Right cardiac atrium (tissue), 5 donors: ENCODE measurements around the gene MUC6. TPM values are rescaled to one million over a fixed set of nuclear protein-coding genes. Genes with fewer than 3 reads are reported as not detected.

Experiments used
- ATAC-seq, 2 donors: fragments of 200-7000 bp; cut with Tn5 transposase; one replicate each; pipeline versions ENCODE4 v1.8.0 to v1.9.1; 2020; ENCODE audit warnings: moderate library complexity in 2 of 2, mild to moderate bottlenecking in 1 of 2
- DNase-seq, 3 donors: peaks; one replicate each; pipeline ENCODE4 v3.0.0-alpha.2; 2020
- H3K27ac ChIP-seq: one replicate; pipeline ENCODE4 v1.5.1; 2013; ENCODE audit warnings: mild to moderate bottlenecking, low read length, control low read depth, moderate library complexity
- H3K27me3 ChIP-seq: one replicate; pipeline ENCODE4 v1.6.1; 2013; ENCODE audit not compliant: control insufficient read depth, insufficient read depth
- H3K4me1 ChIP-seq: one replicate; pipeline ENCODE4 v1.6.1; 2013; ENCODE audit warnings: low read length; ENCODE audit not compliant: control insufficient read depth, insufficient read depth
- H3K4me3 ChIP-seq: one replicate; pipeline ENCODE4 v1.5.1; 2013; ENCODE audit warnings: low read length, control low read depth
- H3K9me3 ChIP-seq: one replicate; pipeline ENCODE4 v1.6.1; 2013; ENCODE audit warnings: low read length; ENCODE audit not compliant: control insufficient read depth
- WGBS: extraction: QIAGEN DNeasy Blood & Tissue Kit; methylation state at CpG from one replicate; pipeline ENCODE4 v1.1.7; 2013; 5-methylcytosine and 5-hydroxymethylcytosine counted together
- intact Hi-C, 4 donors: fragments of 100-400 bp; cut with DNase I; formaldehyde crosslinking; loops; one replicate each; pipeline versions ENCODE4 v1.11.0 to v1.14.0; 2022 to 2023
- polyA plus RNA-seq: library from polyadenylated mRNA; stranded (reverse); fragments of 200-250 nt; gene quantifications from one replicate; pipeline ENCODE4 v1.2.3, GENCODE V29; 2013
- total RNA-seq, 4 donors: library from RNA; stranded (reverse); fragmentation: NEBNext Ultra II Directional; extraction: Animal tissue kit (Norgen Biotek cat#: 25700); gene quantifications; one replicate each; pipeline ENCODE4 v1.2.1, GENCODE V29; 2021
- donor health status: healthy with polysubstance abuse.
- donor health status: DM: no; HTN: yes; CAD: no.
- donor health status: DM: no; HTN: no; CAD: no.
- donor health status: DM: no; HTN: yes; CAD: no; lungs with severe emphysema.
- donor health status: DM: yes; HTN: yes; CAD: no.

The MUC6 gene
- total and polyA plus RNA-seq, 5 donors, result 0.05 TPM; not detected in 4

DNA sequence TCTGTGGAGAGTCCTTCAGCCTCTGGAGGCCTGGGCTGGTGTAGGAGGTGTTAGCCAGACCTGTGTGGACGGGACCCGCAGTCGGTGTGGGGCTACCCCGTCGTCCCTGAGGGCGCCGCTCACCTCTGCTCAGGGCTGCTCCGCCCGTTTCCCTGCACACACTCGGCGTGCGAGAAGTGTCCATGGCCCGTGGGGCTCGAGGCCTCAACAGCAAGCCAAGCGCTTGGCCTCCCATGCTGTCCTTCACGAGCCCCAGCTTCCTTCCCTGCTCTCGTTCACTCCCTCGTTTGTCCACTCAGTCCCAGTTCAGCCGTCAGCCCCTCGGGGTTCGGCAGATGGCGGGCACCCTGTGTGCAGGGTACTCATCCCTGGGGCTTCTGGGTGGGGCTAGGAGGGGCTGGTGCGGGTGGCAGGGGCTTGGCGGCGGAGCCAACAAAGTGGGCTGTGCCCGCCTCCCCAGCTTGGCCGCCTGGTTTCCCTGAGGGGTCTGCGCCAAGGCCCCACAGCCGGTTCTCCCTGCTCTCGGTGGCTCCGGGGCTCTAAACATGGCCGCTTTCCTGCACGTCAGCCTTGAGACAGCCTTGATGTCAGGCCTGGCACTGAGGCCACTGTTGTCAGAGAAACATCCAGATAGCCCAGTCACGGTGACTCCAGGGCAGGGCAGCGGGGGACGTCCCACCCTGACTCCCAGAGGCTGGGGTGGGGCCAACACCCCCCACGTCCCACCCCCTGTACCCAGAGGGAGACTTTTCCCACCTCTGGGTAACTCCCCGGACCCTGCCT, 3.3 kb downstream of the MUC6 start:
- intact Hi-C loops, result no loop called here
- H3K4me1 ChIP-seq, result no peaks in the 10 kb centered on the region
- H3K4me3 ChIP-seq, result no peak overlapping the region
- 79% methylated on average over 38 of the region's 38 CpGs for WGBS
- no peak for ATAC-seq
- no peak for DNase-seq
- no peak overlapping the region for H3K27ac ChIP-seq
- no peaks in the 10 kb centered on the region for H3K9me3 ChIP-seq
- H3K27me3 ChIP-seq, result no peaks in the 10 kb centered on the region

DNA sequence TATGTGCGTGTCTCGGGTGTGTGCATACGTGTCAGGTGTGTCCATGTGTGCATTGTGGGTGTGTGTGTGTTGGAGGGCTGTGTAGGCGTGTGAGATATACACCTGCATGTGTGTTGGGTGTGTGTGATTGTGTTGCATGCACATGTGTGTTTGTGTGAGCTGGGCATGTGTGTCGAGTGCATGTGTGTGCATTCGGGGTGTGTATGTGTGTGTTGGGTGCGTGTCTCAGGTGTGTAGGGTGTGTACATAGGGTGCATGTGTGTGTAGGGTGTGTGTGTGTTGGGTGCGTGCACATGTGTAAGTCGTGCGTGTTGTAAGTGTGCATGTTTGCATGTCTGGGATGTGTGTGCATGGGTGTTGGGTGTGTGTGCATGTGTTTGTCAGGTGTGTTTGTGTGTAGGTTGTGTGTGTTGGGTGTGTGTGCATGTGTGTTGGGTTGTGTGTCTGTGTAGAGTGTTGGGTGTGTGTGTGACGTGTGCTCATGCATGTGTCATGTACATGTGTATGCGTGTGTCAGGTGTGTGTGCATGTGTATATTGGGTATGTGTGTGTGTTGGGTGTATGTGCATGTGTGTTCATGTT, 4.1 kb downstream of the MUC6 start:
- DNase-seq (no peak), ATAC-seq (no peak)
- H3K4me3 ChIP-seq, result no peak overlapping the region

DNA sequence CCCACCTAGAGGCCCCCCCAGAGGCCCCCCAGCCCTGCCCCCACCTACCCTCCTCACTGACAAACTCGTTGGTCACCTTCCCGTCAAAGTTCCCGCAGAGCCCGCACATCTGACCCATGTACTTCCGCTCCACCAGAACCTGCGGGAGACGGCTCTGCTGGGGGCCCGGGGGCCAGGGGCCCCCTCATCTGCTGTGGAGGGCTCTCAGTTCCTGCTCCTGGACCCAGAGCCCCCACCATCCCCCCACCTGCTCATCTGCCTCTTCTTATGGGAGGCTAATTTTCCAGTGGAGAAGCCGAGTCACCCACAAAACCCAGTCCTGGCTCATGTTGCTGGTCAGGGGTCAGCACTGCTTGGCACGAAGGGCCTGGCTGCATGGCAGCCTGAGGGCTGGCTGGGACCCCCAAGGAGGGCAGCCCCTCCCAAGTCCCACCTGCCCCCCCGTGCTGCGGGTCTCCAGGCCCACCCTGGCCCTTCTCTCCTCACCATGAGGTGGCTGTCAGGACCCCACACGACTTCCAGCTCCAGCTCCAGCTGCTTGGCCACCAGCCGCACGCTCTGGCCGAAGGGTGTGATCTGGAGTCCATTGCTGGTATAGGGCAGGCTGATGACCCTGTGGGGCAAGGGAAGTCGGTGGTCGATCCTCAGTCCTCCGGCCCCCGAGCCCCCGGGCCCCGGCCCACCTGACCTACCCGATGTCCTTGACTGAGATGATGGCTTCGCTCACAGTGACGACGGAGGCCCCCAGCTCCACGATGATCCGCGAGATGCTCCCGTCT, 5.2 kb downstream of the MUC6 start:
- intact Hi-C loops, result no loop called here
- ATAC-seq, result no peak
- Histone ChIP-seq H3K4me1 (no peaks in the 10 kb centered on the region), H3K9me3 (no peaks in the 10 kb centered on the region), H3K27me3 (no peaks in the 10 kb centered on the region), H3K27ac (no peak overlapping the region), H3K4me3 (no peak overlapping the region)
- no peak for DNase-seq
- 78% methylated on average over 30 of the region's 30 CpGs for WGBS

More for the DNA sequence above, 4.1 kb downstream of the MUC6 start:
- 95% methylated on average over 12 of the region's 12 CpGs for WGBS
- Histone ChIP-seq H3K27me3 (no peaks in the 10 kb centered on the region), H3K27ac (no peak overlapping the region), H3K4me1 (no peaks in the 10 kb centered on the region), H3K9me3 (no peaks in the 10 kb centered on the region)
- intact Hi-C loops, result no loop called here

DNA sequence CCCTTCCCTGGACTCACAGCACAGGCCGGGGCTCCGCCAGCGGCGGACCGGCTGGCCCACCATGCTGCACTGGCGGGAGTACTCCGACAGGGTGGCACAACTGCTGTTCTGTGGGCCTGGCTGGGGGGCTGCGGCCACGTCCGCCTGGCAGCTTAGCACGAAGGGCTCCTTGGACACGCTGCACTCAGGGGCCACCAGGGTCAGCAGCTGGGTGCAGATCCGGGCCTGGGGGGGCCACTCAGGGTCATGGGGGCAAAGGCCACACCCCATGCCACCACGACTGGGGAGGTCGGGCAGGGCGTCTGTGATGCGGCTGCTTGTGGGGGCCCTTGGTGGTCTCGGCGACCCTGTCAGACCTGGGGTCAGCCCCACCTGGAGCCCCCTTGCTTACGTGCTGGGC, 6.0 kb downstream of the MUC6 start:
- DNase-seq, result peak in 1 of 3 donors; percentile 46
- WGBS, result 62% methylated on average over 20 of the region's 20 CpGs
- ATAC-seq, result no peak
- intact Hi-C loops, result no loop called here
- Histone ChIP-seq H3K9me3 (no peaks in the 10 kb centered on the region), H3K27ac (no peak overlapping the region), H3K27me3 (no peaks in the 10 kb centered on the region), H3K4me1 (no peaks in the 10 kb centered on the region), H3K4me3 (no peak overlapping the region)

DNA sequence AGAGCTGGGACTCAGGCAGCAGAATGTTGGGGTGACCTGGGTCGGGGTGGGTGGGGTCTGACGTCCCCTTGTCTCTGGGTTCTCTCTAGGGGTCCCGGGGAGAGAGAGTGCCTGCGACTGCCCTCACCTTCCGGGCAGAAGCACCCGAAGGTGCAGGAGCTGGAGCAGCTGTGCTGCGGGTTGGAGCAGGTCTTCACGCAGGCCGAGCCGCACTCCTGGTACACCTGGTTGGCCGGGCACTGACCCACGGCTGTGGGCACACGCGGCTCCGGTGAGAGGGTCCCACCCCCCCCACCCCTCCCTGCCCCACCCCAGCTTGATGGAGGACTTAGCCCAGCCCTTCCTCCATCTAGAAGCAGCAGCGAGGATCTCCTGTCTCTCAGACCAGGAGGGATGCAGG, 6.4 kb downstream of the MUC6 start:
- ATAC-seq (no peak), DNase-seq (peak in 1 of 3 donors; percentile 55)
- H3K27ac ChIP-seq, result no peak overlapping the region
- WGBS, result 72% methylated on average over 16 of the region's 16 CpGs
- intact Hi-C loops, result no loop called here
- no peaks in the 10 kb centered on the region for H3K27me3 ChIP-seq
- no peaks in the 10 kb centered on the region for H3K9me3 ChIP-seq
- H3K4me3 ChIP-seq, result no peak overlapping the region
- no peaks in the 10 kb centered on the region for H3K4me1 ChIP-seq

DNA sequence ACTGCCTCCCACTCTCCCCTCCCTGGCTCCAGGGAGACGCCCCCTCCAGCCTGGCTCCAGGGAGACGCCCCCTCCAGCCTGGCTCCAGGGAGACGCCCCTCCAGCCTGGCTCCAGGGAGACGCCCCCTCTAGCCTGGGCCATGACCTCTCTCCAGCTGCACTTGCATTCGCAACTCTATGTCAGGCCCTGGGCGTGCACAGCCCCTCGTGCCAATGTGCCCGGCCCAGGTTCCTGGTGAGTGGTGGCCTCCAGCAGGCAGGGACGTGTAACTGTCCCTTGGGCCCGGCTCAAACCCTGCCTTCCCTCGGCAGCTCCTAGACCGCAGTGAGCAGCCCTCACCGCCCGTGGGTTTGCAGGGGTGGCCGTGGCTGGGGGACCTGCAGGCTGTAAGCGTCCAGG, 6.9 kb downstream of the MUC6 start:
- intact Hi-C loops, result no loop called here
- WGBS, result 39% methylated on average over 16 of the region's 16 CpGs
- Histone ChIP-seq H3K4me1 (no peaks in the 10 kb centered on the region), H3K4me3 (no peak overlapping the region), H3K27me3 (no peaks in the 10 kb centered on the region), H3K27ac (no peak overlapping the region), H3K9me3 (no peaks in the 10 kb centered on the region)
- DNase-seq, result peak in 1 of 3 donors; percentile 50
- ATAC-seq, result no peak

DNA sequence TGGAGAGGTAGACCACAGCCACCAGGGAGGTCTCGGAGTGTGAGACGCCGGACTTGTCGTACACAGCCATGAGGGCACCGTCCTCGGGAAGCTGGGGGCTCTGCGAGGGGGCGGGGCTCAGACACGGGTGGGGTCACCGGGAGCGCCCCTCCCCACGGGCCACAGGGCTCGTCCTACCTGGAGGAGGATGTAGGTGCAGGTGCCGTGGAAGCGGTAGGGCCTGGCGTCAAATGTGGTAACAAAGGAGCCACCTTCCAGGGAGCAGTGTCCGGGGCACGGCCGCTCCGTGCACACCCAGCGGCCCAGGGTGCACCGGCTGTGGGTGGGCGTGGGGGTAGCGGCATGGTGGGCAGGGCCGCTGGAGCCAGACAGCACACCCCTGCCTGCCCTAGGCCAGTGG, 7.5 kb downstream of the MUC6 start:
- Histone ChIP-seq H3K4me1 (no peaks in the 10 kb centered on the region), H3K27me3 (no peaks in the 10 kb centered on the region), H3K4me3 (no peak overlapping the region), H3K27ac (no peak overlapping the region), H3K9me3 (no peaks in the 10 kb centered on the region)
- 82% methylated on average over 25 of the region's 25 CpGs for WGBS
- intact Hi-C loops, result no loop called here
- DNase-seq, result peak in 1 of 3 donors; percentile 51
- ATAC-seq, result no peak

DNA sequence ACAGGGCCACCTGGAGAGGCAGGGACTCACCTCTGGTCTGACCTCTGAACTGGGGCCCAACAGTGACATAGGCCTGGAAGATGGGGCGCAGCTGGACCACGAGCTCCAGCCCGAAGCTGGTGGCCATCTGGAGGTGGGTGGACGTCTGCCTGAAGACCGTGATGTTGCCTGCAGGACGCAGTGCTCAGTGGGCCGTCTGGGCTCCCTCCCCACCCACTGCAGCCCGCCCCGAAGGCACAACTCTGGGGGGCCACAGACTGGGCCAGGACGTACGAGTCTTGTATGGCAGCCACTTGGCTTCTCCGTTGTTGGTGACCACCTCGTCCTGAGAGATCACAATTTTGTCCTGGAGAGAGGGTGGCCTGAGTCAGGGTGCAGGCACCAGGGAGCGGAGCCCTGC, 7.9 kb downstream of the MUC6 start:
- WGBS, result 80% methylated on average over 14 of the region's 14 CpGs
- H3K4me1 ChIP-seq, result no peaks in the 10 kb centered on the region
- H3K27ac ChIP-seq, result no peak overlapping the region
- no peak for DNase-seq
- H3K27me3 ChIP-seq, result no peaks in the 10 kb centered on the region
- no peak for ATAC-seq
- intact Hi-C loops, result no loop called here
- no peak overlapping the region for H3K4me3 ChIP-seq
- H3K9me3 ChIP-seq, result no peaks in the 10 kb centered on the region

DNA sequence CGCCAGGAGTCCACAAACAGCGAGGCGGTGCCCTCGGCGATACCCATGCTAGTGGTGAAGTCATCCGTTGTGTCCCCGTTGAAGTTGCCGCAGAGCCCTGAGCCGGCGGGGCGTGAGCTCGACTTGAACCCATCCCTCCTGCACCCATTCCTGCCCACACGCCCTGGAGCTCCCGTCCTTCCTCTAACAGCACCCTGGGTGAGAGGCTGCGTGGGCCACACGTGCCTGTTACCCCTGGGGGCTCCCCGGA, 8.3 kb downstream of the MUC6 start:
- no peak overlapping the region for H3K27ac ChIP-seq
- H3K27me3 ChIP-seq, result no peaks in the 10 kb centered on the region
- DNase-seq (peak in 1 of 3 donors; percentile 50), ATAC-seq (no peak)
- no peak overlapping the region for H3K4me3 ChIP-seq
- intact Hi-C loops, result no loop called here
- no peaks in the 10 kb centered on the region for H3K4me1 ChIP-seq
- 78% methylated on average over 17 of the region's 17 CpGs for WGBS
- no peaks in the 10 kb centered on the region for H3K9me3 ChIP-seq

DNA sequence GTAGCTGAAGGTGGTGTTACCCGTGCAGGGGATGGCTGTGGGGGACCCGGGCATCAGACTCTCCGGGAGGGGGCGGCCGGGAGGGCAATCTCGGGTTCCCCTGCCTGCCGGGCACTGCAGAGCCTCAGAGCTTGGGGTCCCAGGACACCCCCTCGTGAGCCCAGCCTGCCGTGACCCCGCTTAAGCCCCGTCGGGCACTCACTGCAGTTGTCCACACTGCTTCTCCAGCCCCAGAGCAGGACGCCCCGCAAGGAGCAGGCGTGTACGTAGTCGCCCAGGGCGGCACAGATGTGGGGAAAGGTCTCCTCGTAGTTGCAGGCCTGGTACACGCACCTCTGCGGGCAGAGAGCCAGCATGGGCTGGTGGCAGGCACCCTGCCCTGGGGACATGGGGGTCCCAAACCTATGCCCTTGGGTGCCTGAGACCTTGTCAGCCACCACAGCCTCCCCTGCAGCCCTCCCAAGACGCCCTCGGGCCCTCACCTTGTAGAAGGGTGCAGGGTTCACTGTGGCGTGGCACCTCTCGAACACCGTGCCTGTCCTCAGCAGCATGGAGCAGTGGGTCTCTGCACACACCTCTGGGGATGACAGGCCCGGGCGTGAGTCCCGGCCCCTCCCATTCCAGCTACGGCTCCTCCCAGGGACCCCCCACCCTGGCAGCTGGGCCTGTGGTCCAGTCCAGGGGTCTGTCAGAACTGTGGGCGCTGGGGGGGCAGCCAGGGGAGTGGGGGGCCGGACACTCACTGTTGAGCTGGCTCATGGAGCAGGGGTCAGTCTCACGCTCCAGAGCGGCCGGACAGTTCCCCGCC, 8.8 kb downstream of the MUC6 start:
- H3K4me1 ChIP-seq, result no peaks in the 10 kb centered on the region
- 84% methylated on average over 36 of the region's 36 CpGs for WGBS

More for the DNA sequence above, 8.8 kb downstream of the MUC6 start:
- no peaks in the 10 kb centered on the region for H3K27me3 ChIP-seq
- no peak overlapping the region for H3K4me3 ChIP-seq
- DNase-seq (peak in 2 of 3 donors; percentile 29 to 63), ATAC-seq (no peak)
- no peaks in the 10 kb centered on the region for H3K9me3 ChIP-seq
- intact Hi-C loops, result no loop called here
- no peak overlapping the region for H3K27ac ChIP-seq
